Adrenal gland (tissue), 5 donors: ENCODE measurements around the gene ZER1.

Experiments
- POLR2A ChIP-seq, 2 donors: fragments of 450-650 bp; IDR thresholded peaks; one replicate each; pipeline ENCODE4 v1.6.1; 2017; ENCODE audit warnings: antibody characterized with exemption in 2 of 2, mild to moderate bottlenecking in 2 of 2, moderate library complexity in 1 of 2
- TF ChIP-seq, protein P1 (sequence below), 6 experiments: fragments of 450-650 bp in 4 of 6; fragments of 200-600 bp in 2 of 6; sonication (generic) in 1 of 6; IDR thresholded peaks; 1 replicate in 5 of 6; 2 replicates in 1 of 6; pipeline versions ENCODE4 v1.5.1 to v1.8.0; 2016 to 2021; ENCODE audit warnings: antibody characterized with exemption in 6 of 6, mild to moderate bottlenecking in 2 of 6, moderate library complexity in 1 of 6
- donor health status: DM: no; HTN: no; CAD: no.

GRCh38 chr9:128731093-128731492 lies 40.6 kb downstream of the ZER1 start:
- TF ChIP-seq, protein P1, sequence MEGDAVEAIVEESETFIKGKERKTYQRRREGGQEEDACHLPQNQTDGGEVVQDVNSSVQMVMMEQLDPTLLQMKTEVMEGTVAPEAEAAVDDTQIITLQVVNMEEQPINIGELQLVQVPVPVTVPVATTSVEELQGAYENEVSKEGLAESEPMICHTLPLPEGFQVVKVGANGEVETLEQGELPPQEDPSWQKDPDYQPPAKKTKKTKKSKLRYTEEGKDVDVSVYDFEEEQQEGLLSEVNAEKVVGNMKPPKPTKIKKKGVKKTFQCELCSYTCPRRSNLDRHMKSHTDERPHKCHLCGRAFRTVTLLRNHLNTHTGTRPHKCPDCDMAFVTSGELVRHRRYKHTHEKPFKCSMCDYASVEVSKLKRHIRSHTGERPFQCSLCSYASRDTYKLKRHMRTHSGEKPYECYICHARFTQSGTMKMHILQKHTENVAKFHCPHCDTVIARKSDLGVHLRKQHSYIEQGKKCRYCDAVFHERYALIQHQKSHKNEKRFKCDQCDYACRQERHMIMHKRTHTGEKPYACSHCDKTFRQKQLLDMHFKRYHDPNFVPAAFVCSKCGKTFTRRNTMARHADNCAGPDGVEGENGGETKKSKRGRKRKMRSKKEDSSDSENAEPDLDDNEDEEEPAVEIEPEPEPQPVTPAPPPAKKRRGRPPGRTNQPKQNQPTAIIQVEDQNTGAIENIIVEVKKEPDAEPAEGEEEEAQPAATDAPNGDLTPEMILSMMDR (IDR thresholded peaks at IDR 0.05) = no peak
- TF ChIP-seq POLR2A (IDR thresholded peaks at IDR 0.05) = no peak
